HL-60 (cell line): ENCODE results near the gene GPR39.

ENCODE experiments used
- DNase-seq, 2 experiments: peaks; one replicate each; pipeline ENCODE4 v3.0.0-alpha.2; 2010 to 2020; ENCODE audit warnings: low read depth in 1 of 2, low spot score in 1 of 2
- H3K27ac ChIP-seq: fragments of 250-450 bp; sonication (Bioruptor Pico); replicated peaks from 2 replicates; pipeline ENCODE4 v1.5.1; 2020; ENCODE audit warnings: mild to moderate bottlenecking, moderate library complexity
- H3K27me3 ChIP-seq: fragments of 250-450 bp; sonication (Bioruptor Pico); 2 replicates; pipeline ENCODE4 v1.5.1; 2021; ENCODE audit warnings: mild to moderate bottlenecking, moderate library complexity; ENCODE audit not compliant: insufficient read depth, poor library complexity, severe bottlenecking
- H3K4me3 ChIP-seq: replicated peaks from 2 replicates; pipeline ENCODE4 v1.5.1; 2011; ENCODE audit warnings: mild to moderate bottlenecking, control low read depth, low read length; ENCODE audit not compliant: insufficient read depth
- GABPA ChIP-seq: IDR thresholded peaks from 2 replicates; pipeline ENCODE4 v1.6.1; 2012; ENCODE audit warnings: low read depth
- POLR2AphosphoS5 ChIP-seq: IDR thresholded peaks from 2 replicates; pipeline ENCODE4 v1.6.1; 2012; ENCODE audit warnings: low read depth
- SPI1 ChIP-seq: IDR thresholded peaks from 2 replicates; pipeline ENCODE4 v1.6.1; 2012; ENCODE audit warnings: low read depth, mild to moderate bottlenecking, borderline replicate concordance
- TF ChIP-seq, protein P1 (sequence below): IDR thresholded peaks from one replicate; pipeline ENCODE4 v1.5.1; 2011; ENCODE audit warnings: low read length, control low read depth, inconsistent platforms; ENCODE audit not compliant: insufficient read depth
- TF ChIP-seq, protein P2 (sequence below): IDR thresholded peaks from 2 replicates; pipeline ENCODE4 v1.6.1; 2012; ENCODE audit warnings: low read depth; ENCODE audit not compliant: insufficient replicate concordance

GPR39 gene

DNA sequence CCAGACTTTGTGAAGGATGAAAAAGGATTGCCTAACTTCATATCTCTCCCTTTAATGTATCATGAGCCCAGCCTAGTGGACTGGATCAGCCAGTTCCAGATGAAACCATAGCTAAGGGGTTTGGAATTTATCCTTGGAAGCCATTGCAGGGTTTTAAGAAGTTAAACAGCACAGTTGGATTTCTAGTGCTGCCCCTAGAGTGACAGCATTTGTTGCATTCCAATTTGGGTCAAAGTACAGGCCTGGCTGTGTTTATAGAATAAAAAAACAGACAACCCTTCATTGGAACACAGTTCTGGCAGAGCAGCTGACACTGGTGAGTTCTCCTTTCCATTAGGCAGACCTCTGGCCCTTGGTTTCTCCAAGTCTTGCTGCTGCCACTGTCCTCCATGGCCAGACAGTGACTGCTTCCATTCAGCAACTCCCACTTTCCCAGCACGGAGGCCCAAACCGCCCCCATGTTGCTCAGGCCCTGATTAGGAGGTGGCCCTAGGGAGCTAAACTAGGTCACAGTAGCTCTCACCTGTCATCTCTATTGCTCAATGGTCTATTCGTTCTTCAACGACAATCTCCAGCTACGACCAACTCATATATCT, 8.0 kb downstream of the GPR39 start:
- TF ChIP-seq GABPA: no peak
- TF ChIP-seq SPI1: no peak
- no peak for TF ChIP-seq POLR2AphosphoS5
- no peak for DNase-seq
- no peak overlapping the region for H3K4me3 ChIP-seq
- H3K27ac ChIP-seq: no peak overlapping the region
- no peaks in the 10 kb centered on the region for H3K27me3 ChIP-seq

DNA sequence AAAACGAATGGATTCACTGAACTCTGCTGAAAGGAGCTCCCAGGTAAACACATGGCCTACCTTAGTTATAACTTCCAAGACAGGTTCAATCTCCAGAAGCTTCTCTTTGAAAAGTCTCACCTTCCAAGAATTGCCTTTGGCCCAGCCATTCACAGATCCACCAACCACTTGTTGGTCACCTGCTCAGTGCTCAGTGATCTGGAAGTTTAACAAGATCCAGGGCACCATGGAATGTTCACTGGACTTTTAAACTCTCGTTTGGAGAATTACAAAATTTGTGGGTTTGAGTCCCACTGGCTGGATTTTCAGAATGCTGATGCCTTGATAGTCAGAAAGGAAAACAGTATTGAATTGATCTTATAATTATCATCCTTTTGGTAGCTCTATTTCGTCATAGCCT, 9.4 kb downstream of the GPR39 start:
- no peaks in the 10 kb centered on the region for H3K27me3 ChIP-seq
- TF ChIP-seq SPI1 (no peak), GABPA (no peak), POLR2AphosphoS5 (no peak)
- TF ChIP-seq, protein P1, sequence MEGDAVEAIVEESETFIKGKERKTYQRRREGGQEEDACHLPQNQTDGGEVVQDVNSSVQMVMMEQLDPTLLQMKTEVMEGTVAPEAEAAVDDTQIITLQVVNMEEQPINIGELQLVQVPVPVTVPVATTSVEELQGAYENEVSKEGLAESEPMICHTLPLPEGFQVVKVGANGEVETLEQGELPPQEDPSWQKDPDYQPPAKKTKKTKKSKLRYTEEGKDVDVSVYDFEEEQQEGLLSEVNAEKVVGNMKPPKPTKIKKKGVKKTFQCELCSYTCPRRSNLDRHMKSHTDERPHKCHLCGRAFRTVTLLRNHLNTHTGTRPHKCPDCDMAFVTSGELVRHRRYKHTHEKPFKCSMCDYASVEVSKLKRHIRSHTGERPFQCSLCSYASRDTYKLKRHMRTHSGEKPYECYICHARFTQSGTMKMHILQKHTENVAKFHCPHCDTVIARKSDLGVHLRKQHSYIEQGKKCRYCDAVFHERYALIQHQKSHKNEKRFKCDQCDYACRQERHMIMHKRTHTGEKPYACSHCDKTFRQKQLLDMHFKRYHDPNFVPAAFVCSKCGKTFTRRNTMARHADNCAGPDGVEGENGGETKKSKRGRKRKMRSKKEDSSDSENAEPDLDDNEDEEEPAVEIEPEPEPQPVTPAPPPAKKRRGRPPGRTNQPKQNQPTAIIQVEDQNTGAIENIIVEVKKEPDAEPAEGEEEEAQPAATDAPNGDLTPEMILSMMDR: no peak
- TF ChIP-seq, protein P2, sequence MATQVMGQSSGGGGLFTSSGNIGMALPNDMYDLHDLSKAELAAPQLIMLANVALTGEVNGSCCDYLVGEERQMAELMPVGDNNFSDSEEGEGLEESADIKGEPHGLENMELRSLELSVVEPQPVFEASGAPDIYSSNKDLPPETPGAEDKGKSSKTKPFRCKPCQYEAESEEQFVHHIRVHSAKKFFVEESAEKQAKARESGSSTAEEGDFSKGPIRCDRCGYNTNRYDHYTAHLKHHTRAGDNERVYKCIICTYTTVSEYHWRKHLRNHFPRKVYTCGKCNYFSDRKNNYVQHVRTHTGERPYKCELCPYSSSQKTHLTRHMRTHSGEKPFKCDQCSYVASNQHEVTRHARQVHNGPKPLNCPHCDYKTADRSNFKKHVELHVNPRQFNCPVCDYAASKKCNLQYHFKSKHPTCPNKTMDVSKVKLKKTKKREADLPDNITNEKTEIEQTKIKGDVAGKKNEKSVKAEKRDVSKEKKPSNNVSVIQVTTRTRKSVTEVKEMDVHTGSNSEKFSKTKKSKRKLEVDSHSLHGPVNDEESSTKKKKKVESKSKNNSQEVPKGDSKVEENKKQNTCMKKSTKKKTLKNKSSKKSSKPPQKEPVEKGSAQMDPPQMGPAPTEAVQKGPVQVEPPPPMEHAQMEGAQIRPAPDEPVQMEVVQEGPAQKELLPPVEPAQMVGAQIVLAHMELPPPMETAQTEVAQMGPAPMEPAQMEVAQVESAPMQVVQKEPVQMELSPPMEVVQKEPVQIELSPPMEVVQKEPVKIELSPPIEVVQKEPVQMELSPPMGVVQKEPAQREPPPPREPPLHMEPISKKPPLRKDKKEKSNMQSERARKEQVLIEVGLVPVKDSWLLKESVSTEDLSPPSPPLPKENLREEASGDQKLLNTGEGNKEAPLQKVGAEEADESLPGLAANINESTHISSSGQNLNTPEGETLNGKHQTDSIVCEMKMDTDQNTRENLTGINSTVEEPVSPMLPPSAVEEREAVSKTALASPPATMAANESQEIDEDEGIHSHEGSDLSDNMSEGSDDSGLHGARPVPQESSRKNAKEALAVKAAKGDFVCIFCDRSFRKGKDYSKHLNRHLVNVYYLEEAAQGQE: no peak
- no peak for DNase-seq
- no peak overlapping the region for H3K27ac ChIP-seq
- H3K4me3 ChIP-seq: no peak overlapping the region

DNA sequence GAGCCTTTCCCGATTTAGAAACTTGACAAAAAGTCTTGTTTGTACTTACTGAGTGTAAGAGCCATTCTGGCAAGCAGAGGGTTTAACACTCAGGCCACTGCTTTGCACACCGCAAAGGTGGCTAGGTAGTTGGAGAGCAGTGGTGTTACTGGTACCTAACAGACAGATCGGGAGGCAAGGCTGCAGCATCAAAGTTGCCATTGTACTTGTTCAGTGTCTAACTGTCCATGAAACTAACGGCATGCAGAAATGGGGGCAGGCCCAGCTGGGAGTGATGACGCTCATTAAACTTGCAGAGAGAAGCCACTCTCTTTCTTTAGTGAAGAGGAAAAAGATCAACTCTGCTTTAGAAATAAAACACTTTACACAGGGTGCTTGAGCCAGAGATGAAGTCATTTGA, 10.1 kb downstream of the GPR39 start:
- H3K4me3 ChIP-seq: no peak overlapping the region
- H3K27ac ChIP-seq: no peak overlapping the region
- no peak for DNase-seq
- TF ChIP-seq POLR2AphosphoS5 (no peak), GABPA (no peak), SPI1 (no peak)
- TF ChIP-seq, protein P1: no peak
- TF ChIP-seq, protein P2: no peak
- no peaks in the 10 kb centered on the region for H3K27me3 ChIP-seq

DNA sequence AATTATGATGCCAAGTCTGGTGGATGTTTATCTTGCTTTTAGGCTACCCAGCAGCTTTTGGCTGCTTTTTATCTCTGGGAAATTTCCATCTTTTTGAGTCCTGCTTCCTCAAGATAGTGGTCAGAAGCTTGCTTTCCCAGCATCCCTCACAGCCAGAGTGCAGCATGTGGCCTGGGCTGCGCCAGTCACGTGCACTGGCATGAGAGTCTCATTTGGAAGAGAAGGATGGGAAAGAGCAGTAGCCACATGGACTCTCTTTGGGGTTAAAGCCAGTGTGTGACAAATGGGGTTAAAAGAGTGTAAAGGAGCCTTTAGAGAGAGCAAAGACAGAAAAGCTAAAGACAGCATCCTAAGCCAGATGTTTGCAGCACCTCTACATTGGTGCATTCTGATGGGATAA, 12.7 kb downstream of the GPR39 start:
- no peaks in the 10 kb centered on the region for H3K27me3 ChIP-seq
- TF ChIP-seq SPI1 (no peak), GABPA (no peak), POLR2AphosphoS5 (no peak)
- TF ChIP-seq, protein P1: no peak
- TF ChIP-seq, protein P2: no peak
- no peak for DNase-seq
- no peak overlapping the region for H3K4me3 ChIP-seq
- no peak overlapping the region for H3K27ac ChIP-seq
